HepG2 (cell line): ENCODE measurements around the gene CCDC121. TPM values are rescaled to one million over a fixed set of nuclear protein-coding genes. Genes with fewer than 3 reads are reported as not detected.

Source experiments
- ADNP ChIP-seq: sonication (generic); formaldehyde crosslinking; IDR thresholded peaks from 2 replicates; pipeline ENCODE4 v1.4.0; 2020; ENCODE audit warnings: missing genetic modification reagents
- DNMT3B ChIP-seq: conservative IDR thresholded peaks from 2 replicates; pipeline ENCODE4 v1.6.1; 2016; ENCODE audit warnings: missing biosample characterization, control low read depth
- FOXA1 ChIP-seq, 2 experiments: fragments of 450-650 bp in 1 of 2; sonication (generic) in 1 of 2; formaldehyde crosslinking in 1 of 2; IDR thresholded peaks; 2 replicates each; pipeline versions ENCODE4 v1.4.0 to v1.6.1; 2016 to 2020; ENCODE audit warnings: missing genetic modification reagents in 1 of 2
- FOXO1 ChIP-seq: sonication (generic); formaldehyde crosslinking; IDR thresholded peaks from 2 replicates; pipeline ENCODE4 v1.4.0; 2020; ENCODE audit warnings: missing genetic modification reagents
- HOXD1 ChIP-seq: sonication (generic); formaldehyde crosslinking; IDR thresholded peaks from 2 replicates; pipeline ENCODE4 v1.5.0; 2020; ENCODE audit warnings: missing genetic modification reagents
- NCOA5 ChIP-seq: sonication (generic); formaldehyde crosslinking; IDR thresholded peaks from 2 replicates; pipeline ENCODE4 v1.4.0; 2020; ENCODE audit warnings: missing genetic modification reagents
- RFXAP ChIP-seq: sonication (generic); formaldehyde crosslinking; IDR thresholded peaks from 2 replicates; pipeline ENCODE4 v1.4.0; 2020; ENCODE audit warnings: missing genetic modification reagents, borderline replicate concordance
- SNAI1 ChIP-seq: sonication (generic); formaldehyde crosslinking; IDR thresholded peaks from 2 replicates; pipeline ENCODE4 v1.5.0; 2020; ENCODE audit warnings: mild to moderate bottlenecking, missing genetic modification reagents, borderline replicate concordance
- ZNF235 ChIP-seq: sonication (generic); formaldehyde crosslinking; IDR thresholded peaks from 2 replicates; pipeline ENCODE4 v1.8.1; 2023; ENCODE audit warnings: mild to moderate bottlenecking, missing genetic modification reagents, borderline replicate concordance
- ZNF382 ChIP-seq: sonication (generic); formaldehyde crosslinking; IDR thresholded peaks from 2 replicates; pipeline ENCODE4 v1.5.0; 2020; ENCODE audit warnings: missing genetic modification reagents, mild to moderate bottlenecking, borderline replicate concordance
- ZNF720 ChIP-seq: sonication (generic); formaldehyde crosslinking; IDR thresholded peaks from 2 replicates; pipeline ENCODE4 v1.4.0; 2020; ENCODE audit warnings: missing genetic modification reagents
- ZZZ3 ChIP-seq: sonication (generic); formaldehyde crosslinking; IDR thresholded peaks from 2 replicates; pipeline ENCODE4 v1.4.0; 2020; ENCODE audit warnings: missing genetic modification reagents, mild to moderate bottlenecking, borderline replicate concordance
- polyA plus RNA-seq, 8 experiments: library from polyadenylated mRNA; depleted of rRNA in 3 of 8; stranded (reverse) in 7 of 8; unstranded in 1 of 8; fragments of >200 nt; fragmentation: Illumina TruSeq in 4 of 8; extraction: Trizol in 4 of 8; gene quantifications; 2 replicates each; pipeline versions ENCODE4 v1.2.1 to v1.2.3, GENCODE V29; 2011 to 2016; ENCODE audit warnings: low read depth in 4 of 8, missing spikeins in 1 of 8, mixed read lengths in 1 of 8; ENCODE audit not compliant: insufficient read depth in 1 of 8
- total RNA-seq, 5 experiments: library from RNA; depleted of rRNA; stranded (reverse); fragments of >200 nt; fragmentation: Illumina TruSeq; extraction: Trizol; gene quantifications; 2 replicates each; pipeline ENCODE4 v1.2.3, GENCODE V29; 2016; ENCODE audit warnings: low read depth in 1 of 5
- TF ChIP-seq, protein P1 (sequence below): sonication (generic); formaldehyde crosslinking; IDR thresholded peaks from 2 replicates; pipeline ENCODE4 v1.4.0; 2020; ENCODE audit warnings: missing genetic modification reagents
- TF ChIP-seq, protein P2 (sequence below), 2 experiments: sonication (generic) in 1 of 2; formaldehyde crosslinking in 1 of 2; IDR thresholded peaks; 2 replicates each; pipeline versions ENCODE4 v1.4.0 to v1.6.1; 2018 to 2020; ENCODE audit warnings: missing genetic modification reagents in 2 of 2, borderline replicate concordance in 1 of 2, low read depth in 1 of 2, mild to moderate bottlenecking in 1 of 2, missing biosample characterization in 1 of 2
- TF ChIP-seq, protein P3 (sequence below): IDR thresholded peaks from 2 replicates; pipeline ENCODE4 v1.6.1; 2016
- TF ChIP-seq, protein P4 (sequence below): sonication (generic); formaldehyde crosslinking; IDR thresholded peaks from 2 replicates; pipeline ENCODE4 v1.5.1; 2020; ENCODE audit warnings: mild to moderate bottlenecking, missing genetic modification reagents
- TF ChIP-seq, protein P5 (sequence below): sonication (generic); formaldehyde crosslinking; IDR thresholded peaks from 2 replicates; pipeline ENCODE4 v1.5.0; 2020; ENCODE audit warnings: mild to moderate bottlenecking, missing genetic modification reagents

Gene CCDC121
- total and polyA plus RNA-seq, 2 of the 13 experiments (the other 11 are each of a cell fraction or from before 2014, with no cell fraction given) = 1.9 to 3.0 TPM

DNA sequence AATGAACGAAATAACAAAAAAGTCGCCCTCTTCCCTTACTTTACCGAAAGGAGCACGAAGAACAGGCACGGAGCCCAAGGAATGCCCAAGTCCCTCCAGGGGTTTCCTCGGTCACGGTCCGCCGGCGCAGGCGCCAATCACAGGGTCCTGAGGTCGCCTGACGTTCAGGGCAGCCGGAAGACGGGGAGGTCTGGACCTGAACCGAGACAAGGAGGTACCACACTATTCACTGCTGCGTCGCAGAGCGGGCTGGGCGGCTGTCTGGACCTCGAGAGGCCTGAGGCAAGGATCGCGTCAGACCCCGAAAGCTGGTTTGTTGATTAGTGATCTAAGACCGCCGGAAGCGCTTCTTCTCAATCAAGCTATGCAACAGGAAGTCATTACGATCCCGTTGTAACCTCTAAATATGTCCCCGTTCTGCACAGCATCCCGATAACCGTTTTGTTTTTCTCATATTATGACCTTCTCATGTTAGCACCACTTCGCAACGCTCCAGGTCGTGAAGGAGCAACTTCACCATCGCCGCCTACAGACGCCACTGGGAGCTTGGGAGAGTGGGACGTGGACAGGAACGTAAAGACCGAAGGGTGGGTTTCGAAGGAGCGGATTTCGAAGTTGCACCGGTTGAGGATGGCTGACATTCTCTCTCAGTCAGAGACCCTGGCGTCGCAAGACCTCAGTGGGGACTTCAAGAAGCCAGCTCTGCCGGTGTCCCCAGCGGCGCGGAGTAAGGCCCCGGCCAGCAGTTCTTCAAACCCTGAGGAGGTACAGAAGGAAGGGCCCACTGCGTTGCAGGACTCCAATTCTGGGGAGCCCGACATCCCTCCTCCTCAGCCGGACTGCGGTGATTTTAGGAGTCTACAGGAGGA is 34.7 kb upstream of the CCDC121 start, which contains the start of the genes SLC4A1AP and SUPT7L (continued):
- TF ChIP-seq HOXD1 (CRISPR knock-in tag) (peak; percentile 90; the same call in 1 of the 2 replicates), ZNF235 (no peak), NCOA5 (CRISPR knock-in tag) (no peak), FOXA1 (IDR thresholded peaks at IDR 0.05) (no peak), FOXA1 (CRISPR knock-in tag; IDR thresholded peaks at IDR 0.05) (no peak; the same call in none of the 2 replicates), RFXAP (CRISPR knock-in tag) (peak; percentile 90; the same call in 1 of the 2 replicates), ZNF720 (CRISPR knock-in tag) (no peak; the same call in 1 of the 2 replicates), ZNF382 (CRISPR knock-in tag) (no peak), FOXO1 (peak; percentile 45; the same call in 1 of the 2 replicates), SNAI1 (CRISPR knock-in tag) (peak; percentile 72; the same call in 1 of the 2 replicates), DNMT3B (peak; percentile 94; the same call in 1 of the 2 replicates), ADNP (CRISPR knock-in tag) (no peak), ZZZ3 (CRISPR knock-in tag) (peak; percentile 94; the same call in 1 of the 2 replicates)
- TF ChIP-seq, protein P1, sequence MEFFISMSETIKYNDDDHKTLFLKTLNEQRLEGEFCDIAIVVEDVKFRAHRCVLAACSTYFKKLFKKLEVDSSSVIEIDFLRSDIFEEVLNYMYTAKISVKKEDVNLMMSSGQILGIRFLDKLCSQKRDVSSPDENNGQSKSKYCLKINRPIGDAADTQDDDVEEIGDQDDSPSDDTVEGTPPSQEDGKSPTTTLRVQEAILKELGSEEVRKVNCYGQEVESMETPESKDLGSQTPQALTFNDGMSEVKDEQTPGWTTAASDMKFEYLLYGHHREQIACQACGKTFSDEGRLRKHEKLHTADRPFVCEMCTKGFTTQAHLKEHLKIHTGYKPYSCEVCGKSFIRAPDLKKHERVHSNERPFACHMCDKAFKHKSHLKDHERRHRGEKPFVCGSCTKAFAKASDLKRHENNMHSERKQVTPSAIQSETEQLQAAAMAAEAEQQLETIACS (CRISPR knock-in tag) = peak; percentile 48
- TF ChIP-seq, protein P2, sequence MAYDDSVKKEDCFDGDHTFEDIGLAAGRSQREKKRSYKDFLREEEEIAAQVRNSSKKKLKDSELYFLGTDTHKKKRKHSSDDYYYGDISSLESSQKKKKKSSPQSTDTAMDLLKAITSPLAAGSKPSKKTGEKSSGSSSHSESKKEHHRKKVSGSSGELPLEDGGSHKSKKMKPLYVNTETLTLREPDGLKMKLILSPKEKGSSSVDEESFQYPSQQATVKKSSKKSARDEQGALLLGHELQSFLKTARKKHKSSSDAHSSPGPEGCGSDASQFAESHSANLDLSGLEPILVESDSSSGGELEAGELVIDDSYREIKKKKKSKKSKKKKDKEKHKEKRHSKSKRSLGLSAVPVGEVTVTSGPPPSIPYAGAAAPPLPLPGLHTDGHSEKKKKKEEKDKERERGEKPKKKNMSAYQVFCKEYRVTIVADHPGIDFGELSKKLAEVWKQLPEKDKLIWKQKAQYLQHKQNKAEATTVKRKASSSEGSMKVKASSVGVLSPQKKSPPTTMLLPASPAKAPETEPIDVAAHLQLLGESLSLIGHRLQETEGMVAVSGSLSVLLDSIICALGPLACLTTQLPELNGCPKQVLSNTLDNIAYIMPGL (CRISPR knock-in tag; IDR thresholded peaks at IDR 0.05; ENCODE audit: borderline replicate concordance in 1 of 2, low read depth in 1 of 2) = peak; percentile 97
- TF ChIP-seq, protein P3, sequence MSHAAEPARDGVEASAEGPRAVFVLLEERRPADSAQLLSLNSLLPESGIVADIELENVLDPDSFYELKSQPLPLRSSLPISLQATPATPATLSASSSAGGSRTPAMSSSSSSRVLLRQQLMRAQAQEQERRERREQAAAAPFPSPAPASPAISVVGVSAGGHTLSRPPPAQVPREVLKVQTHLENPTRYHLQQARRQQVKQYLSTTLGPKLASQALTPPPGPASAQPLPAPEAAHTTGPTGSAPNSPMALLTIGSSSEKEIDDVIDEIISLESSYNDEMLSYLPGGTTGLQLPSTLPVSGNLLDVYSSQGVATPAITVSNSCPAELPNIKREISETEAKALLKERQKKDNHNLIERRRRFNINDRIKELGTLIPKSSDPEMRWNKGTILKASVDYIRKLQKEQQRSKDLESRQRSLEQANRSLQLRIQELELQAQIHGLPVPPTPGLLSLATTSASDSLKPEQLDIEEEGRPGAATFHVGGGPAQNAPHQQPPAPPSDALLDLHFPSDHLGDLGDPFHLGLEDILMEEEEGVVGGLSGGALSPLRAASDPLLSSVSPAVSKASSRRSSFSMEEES (CRISPR knock-in tag) = peak; percentile 82
- TF ChIP-seq, protein P4, sequence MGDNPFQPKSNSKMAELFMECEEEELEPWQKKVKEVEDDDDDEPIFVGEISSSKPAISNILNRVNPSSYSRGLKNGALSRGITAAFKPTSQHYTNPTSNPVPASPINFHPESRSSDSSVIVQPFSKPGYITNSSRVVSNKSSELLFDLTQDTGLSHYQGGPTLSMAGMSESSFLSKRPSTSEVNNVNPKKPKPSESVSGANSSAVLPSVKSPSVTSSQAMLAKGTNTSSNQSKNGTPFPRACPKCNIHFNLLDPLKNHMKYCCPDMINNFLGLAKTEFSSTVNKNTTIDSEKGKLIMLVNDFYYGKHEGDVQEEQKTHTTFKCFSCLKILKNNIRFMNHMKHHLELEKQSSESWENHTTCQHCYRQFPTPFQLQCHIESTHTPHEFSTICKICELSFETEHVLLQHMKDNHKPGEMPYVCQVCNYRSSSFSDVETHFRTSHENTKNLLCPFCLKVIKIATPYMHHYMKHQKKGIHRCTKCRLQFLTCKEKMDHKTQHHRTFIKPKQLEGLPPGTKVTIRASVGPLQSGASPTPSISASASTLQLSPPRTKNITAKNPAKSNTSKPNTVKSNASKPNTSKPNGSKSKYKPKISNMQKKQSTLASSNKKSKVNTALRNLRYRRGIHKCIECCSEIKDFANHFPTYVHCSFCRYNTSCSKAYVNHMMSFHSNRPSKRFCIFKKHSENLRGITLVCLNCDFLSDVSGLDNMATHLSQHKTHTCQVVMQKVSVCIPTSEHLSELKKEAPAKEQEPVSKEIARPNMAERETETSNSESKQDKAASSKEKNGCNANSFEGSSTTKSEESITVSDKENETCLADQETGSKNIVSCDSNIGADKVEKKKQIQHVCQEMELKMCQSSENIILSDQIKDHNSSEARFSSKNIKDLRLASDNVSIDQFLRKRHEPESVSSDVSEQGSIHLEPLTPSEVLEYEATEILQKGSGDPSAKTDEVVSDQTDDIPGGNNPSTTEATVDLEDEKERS = peak; percentile 83
- TF ChIP-seq, protein P5, sequence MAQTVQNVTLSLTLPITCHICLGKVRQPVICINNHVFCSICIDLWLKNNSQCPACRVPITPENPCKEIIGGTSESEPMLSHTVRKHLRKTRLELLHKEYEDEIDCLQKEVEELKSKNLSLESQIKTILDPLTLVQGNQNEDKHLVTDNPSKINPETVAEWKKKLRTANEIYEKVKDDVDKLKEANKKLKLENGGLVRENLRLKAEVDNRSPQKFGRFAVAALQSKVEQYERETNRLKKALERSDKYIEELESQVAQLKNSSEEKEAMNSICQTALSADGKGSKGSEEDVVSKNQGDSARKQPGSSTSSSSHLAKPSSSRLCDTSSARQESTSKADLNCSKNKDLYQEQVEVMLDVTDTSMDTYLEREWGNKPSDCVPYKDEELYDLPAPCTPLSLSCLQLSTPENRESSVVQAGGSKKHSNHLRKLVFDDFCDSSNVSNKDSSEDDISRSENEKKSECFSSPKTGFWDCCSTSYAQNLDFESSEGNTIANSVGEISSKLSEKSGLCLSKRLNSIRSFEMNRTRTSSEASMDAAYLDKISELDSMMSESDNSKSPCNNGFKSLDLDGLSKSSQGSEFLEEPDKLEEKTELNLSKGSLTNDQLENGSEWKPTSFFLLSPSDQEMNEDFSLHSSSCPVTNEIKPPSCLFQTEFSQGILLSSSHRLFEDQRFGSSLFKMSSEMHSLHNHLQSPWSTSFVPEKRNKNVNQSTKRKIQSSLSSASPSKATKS (CRISPR knock-in tag) = no peak; the same call in 1 of the 2 replicates
